Measurements from ENCODE around the gene ENKUR.

GRCh38 chr10:25016376-25017153 is 607 bp upstream of the ENKUR start, which contains the start of gene THNSL1:
- TF ChIP-seq GATA2 (IDR thresholded peaks at IDR 0.05; ENCODE audit: low read depth, low read length) (no peak), GATA3 (IDR thresholded peaks at IDR 0.05; ENCODE audit: low read depth, low read length) (no peak)

All from SH-SY5Y (cell line).